Inflammatory macrophage treated with lipopolysaccharide for 1 hour (primary cell): ENCODE measurements around the gene TMEM87B.
"Not testable (repeated sequence)": the region's sequence is repeated elsewhere in the genome, so short reads cannot be mapped to it uniquely, and the experiment has no call there.

Experiments used
- DNase-seq, 2 donors: peaks; one replicate each; pipeline ENCODE4 v3.0.0-alpha.2; 2020 to 2022

Gene TMEM87B

DNA sequence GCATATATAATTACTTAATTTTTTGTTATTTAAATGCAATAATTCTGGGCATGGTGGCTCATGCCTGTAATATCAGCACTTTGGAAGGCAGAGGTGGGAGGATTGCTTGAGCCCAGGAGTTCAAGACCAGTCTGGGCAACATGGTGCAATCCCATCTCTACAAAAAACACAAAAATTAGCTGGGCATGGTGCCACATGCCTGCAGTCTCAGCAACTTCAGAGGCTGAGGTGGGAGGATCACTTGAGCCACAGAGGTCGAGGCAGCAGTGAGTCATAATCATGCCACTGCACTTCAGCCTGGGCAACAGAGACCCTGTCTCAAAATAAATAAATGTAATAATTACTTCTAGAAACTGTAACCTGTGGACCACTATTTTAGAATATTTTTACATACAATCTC, 21.5 kb upstream of the TMEM87B start:
- peak; percentile 51 to 82 for DNase-seq

GRCh38 chr2:112034924-112035323, 20.1 kb upstream of the TMEM87B start:
- no peak for DNase-seq

GRCh38 chr2:112035786-112036185, 19.3 kb upstream of the TMEM87B start:
- DNase-seq = no peak

DNA sequence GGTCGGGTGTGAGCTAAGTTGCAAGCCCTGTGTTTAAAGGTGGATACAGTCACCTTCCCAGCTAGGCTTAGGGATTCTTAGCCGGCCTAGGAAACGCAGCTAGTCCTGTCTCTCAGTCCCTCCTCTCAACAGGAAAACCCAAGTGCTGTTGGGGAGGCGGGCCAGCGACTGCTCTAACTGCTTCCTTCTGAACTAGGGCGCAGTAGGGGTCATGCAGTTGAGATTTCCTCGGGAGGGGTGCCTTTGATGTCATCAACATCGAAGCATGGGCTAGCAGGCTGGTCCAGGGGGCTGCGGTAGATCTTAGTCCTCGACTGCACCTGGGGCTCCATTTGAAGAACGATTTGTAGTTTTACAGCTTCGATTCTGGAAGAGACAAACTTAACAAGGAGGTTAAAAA, 15.5 kb upstream of the TMEM87B start:
- not testable (repeated sequence) for DNase-seq

- DNase-seq = not testable (repeated sequence)
Measured at GRCh38 chr2:112040066-112040465, 15.0 kb upstream of the TMEM87B start.

- DNase-seq = not testable (repeated sequence)
Measured at GRCh38 chr2:112041460-112041859, 13.6 kb upstream of the TMEM87B start.

GRCh38 chr2:112045446-112046014, 9.5 kb upstream of the TMEM87B start:
- DNase-seq = no peak

DNA sequence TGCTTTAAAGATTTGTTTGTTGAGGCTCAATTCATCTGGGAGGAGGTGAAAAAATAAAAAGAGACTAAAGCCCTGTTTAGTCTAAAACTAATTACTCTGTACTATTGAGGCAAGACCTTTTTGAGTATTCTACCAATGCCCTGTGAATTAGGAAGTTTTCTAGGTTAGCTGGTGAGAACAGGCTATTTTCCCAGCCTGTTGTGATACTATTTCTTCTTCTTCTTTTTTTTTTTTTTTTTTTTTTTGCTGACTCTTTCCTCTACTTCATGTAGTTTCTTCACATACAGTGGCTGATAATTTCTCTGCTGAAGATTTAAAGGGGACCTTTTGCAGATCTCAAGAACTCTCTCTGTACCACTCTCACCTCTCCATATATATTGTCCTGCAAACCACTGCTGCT, 8.8 kb upstream of the TMEM87B start:
- peak in 1 of 2 donors; percentile 20 for DNase-seq

- DNase-seq = no peak
Measured at GRCh38 chr2:112047537-112048235, 7.4 kb upstream of the TMEM87B start.

GRCh38 chr2:112048236-112048592, 6.9 kb upstream of the TMEM87B start:
- no peak for DNase-seq

GRCh38 chr2:112048887-112049286, 6.2 kb upstream of the TMEM87B start:
- peak; percentile 52 to 90 for DNase-seq

DNA sequence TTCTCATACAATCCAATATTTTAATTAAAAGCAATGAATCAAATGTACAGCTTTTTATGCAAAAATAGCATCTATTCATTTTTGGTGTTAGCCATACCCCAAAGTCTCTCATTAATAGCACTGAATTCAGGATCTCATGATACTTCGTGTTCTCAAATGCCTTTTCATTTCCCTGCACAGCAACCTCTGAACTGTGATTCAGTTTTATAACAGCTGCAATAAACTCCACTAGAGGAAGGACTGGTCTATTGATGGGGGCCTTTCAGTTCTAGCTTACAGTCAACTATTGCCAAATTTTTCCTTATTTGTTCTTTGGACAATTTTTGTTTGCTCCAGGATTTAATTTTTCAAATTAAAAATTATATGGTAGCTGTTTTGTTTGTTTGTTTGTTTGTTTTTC, 4.8 kb upstream of the TMEM87B start:
- no peak for DNase-seq

GRCh38 chr2:112053917-112054846, 887 bp upstream of the TMEM87B start:
- peak; percentile 89 to 97 for DNase-seq

DNA sequence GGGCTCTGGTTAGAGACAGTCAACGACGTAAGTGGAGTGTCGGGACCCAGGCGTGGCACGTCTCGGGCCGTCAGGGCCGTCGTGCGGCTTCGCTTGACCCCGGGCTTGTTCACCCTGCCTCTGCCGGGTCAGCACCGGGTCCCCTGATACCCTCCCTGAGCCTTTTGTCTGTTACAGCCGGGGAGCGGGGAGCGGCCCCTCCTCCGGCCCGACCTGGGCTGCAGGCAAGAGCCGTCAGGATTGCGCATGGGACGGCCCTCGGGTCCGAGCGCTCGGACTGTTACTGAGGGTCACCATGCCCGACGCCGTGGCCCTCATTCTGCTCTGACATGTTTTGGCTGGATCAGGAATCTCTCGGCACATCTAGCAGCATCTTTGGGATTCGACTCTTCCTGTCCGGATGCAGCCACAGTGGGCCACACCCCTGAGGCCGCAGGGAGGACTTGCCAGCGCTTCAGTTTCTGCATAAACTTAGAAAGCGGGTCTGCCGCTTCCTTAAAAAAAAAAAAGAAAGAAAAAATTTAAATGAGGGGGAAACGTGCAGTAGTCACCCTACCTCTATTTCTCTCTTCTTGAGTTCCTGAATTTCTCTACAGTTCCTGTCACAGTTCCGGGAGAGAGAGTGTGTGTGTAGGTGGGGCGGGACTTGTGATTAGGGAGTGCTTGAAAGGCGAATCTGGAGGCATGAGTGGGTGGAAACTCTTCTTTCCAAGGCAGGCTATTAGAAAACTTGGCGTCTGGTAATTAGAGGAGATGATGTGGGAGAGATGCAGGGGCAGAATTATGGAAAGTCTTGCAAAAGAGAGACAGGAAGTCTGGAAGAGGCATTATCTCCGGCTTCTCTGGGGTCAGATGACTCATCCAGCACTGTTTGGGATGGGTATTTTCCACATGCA, 909 bp downstream of the TMEM87B start:
- DNase-seq = peak; percentile 77 to 83

DNA sequence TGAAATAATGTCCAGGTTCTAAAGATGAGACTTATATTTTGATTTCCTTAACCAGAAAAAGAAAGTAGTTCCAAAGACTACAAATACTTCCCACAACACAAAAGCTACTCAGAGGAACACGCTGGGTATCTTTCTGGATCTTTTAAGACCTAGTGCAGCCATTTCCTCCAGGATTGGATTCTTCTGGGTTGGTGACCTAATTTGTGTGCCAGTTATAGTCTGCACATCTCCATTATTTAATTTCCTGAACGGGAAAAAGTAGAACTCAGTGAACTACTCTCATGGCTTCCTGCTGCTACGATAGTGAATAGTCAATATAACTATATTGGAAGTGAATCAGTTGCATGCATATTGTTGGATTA, 1.5 kb downstream of the TMEM87B start:
- no peak for DNase-seq

DNA sequence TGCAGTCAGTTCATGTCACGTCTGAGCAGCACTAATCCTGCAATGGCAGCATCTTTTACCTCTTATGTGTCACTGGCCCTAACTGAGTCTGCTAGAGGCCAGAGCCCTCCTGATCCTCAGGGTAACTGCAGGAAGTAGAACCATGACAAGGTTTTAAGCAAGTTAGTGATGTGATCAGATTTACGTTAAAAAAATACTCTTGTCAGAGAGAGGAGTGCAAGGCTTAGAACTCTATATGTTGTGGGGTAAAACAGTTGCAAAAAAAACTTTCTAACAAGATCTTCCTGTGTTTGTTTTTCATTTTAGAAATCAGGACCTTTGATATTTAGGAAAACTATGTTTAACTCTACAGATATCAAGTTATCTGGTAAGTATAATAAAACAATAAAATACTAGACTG, 4.6 kb downstream of the TMEM87B start:
- DNase-seq = no peak

DNA sequence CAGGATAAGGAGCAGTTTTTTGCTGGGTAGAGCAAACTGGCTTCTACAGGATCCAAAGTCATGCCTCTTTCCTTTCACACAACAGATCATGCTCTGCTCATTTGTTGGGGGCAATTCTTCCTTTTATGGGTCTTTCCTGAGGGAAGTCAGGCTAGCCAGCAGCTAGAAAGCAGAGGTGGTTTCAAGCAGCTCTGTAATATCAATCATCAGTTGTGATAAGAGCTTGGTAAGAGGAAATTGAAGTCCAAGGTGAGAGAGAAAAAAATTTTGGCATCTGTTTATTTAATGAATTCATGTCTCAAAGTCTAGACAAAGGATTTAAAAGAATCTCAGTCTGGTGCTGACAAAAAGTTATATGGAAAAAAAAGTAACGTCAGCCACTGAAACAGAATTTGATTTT, 6.2 kb downstream of the TMEM87B start:
- DNase-seq = no peak

DNA sequence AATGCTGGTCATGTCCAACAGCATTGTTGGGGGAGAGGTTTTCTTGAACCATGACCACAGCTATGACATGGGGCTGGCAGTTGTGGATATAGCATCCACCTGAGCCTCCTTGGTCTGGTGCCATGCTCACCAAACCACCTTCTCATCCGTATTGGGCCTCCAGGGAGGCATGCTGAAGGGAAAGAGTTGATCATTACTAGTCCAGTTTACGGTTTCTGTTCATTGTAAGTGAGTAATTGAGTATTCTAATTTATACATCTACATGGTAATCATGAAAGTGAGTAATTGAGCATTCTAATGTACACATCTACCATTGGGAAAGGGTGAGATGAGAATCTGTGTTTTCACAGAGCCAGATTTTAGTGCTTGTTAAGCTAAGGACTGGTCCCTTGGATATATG, 6.8 kb downstream of the TMEM87B start:
- DNase-seq = no peak

GRCh38 chr2:112062894-112063293, 7.8 kb downstream of the TMEM87B start:
- DNase-seq = no peak

DNA sequence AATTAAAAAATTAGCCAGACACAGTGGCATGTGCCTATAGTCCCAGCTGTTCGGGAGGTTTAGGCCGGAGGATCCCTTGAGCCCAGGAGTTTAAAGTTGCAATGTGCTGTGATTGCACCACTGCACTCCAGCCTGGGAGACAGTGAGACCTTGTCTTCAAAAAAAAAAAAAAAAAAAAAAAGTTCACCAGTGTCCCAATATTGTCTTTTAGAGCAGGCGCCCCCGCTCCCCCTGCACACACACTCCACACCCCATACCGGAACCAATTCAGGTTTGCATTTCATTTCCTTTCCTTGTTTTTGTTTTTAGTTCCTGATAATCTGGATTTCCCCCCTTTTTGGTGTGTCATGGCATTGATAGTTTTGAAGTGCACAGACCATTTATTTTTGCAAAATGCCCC, 10.4 kb downstream of the TMEM87B start:
- no peak for DNase-seq

GRCh38 chr2:112065966-112066365, 10.9 kb downstream of the TMEM87B start:
- no peak for DNase-seq

- not testable (repeated sequence) for DNase-seq
Measured at GRCh38 chr2:112069794-112070193, 14.7 kb downstream of the TMEM87B start.

DNA sequence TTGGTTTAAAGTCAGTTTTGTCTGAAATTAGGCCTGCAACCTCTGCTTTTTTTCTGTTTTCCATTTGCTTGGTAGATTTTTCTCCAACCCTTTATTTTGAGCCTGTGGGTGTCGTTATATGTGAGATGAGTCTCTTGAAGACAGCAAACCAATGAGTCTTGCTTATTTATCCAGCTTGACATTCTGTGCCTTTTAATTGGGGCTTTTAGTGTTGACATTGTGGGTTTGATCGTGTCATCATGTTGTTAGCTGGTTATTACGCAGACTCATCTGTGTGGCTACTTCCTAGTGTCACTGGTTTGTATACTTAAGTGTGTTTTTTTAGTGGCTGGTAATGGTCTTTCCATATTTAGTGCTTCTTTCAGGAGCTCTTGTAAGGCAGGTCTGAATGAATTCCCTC, 18.8 kb downstream of the TMEM87B start:
- no peak for DNase-seq
